ENCODE measurements around the gene UPB1. TPM values are rescaled to one million over a fixed set of nuclear protein-coding genes. Genes with fewer than 3 reads are reported as not detected.
A peak's percentile ranks its signal among the peaks of the same experiment; 100 is the strongest.

UPB1 gene
- total and polyA plus RNA-seq, 10 donors = 0.38 to 3.9 (median 1.6) TPM

DNA sequence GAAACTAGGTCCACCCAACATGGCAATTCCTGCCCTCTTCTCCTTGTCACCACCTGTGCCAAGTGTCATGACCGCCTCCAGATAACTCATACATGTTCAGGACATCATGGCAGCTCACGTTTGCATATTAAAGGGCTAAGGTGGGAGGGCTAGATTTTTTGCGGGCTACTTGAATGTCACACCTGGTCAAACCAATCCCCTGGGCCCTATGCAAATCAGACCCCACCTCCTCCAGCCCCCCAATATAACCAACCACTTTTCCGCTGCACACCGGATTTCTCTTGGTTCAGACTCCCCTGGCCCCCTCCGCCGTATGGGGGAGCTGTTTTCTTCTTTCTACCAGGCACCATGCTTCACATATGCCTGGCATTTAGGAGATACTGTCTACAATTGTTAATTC, 12.6 kb downstream of the UPB1 start:
- Histone ChIP-seq H3K36me3 (no peaks in the 10 kb centered on the region), H3K27me3 (replicated peaks in 1 of 7) (no peaks in the 10 kb centered on the region), H3K9me3 (no peaks in the 10 kb centered on the region), H3K4me3 (no peak overlapping the region), H3K4me1 (peaks cover 20 to 100% (median 55%) of the 10 kb centered on the region in 6 donors), H3K27ac (peak overlapping the region in 4 of 8 donors; percentile 64 to 86 (median 71))
- intact Hi-C loops (cut with DNase I; ENCODE audit: low total_unique reads) = loop anchor here (5.0 kb wide), 1 partner anchor 85 kb away; no protein-coding TSS in a partner anchor
- 83 to 95% (median 84%) methylated on average over 7 of the region's 7 CpGs for WGBS, 5 donors
- TF ChIP-seq POLR2AphosphoS5 (IDR thresholded peaks at IDR 0.05) = no peak
- TF ChIP-seq POLR2A (IDR thresholded peaks at IDR 0.05) = no peak
- TF ChIP-seq, protein P1, sequence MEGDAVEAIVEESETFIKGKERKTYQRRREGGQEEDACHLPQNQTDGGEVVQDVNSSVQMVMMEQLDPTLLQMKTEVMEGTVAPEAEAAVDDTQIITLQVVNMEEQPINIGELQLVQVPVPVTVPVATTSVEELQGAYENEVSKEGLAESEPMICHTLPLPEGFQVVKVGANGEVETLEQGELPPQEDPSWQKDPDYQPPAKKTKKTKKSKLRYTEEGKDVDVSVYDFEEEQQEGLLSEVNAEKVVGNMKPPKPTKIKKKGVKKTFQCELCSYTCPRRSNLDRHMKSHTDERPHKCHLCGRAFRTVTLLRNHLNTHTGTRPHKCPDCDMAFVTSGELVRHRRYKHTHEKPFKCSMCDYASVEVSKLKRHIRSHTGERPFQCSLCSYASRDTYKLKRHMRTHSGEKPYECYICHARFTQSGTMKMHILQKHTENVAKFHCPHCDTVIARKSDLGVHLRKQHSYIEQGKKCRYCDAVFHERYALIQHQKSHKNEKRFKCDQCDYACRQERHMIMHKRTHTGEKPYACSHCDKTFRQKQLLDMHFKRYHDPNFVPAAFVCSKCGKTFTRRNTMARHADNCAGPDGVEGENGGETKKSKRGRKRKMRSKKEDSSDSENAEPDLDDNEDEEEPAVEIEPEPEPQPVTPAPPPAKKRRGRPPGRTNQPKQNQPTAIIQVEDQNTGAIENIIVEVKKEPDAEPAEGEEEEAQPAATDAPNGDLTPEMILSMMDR (IDR thresholded peaks at IDR 0.05 in 8 of 11, conservative IDR thresholded peaks at IDR 0.05 in 3 of 11) = no peak
- DNase-seq = no peak

DNA sequence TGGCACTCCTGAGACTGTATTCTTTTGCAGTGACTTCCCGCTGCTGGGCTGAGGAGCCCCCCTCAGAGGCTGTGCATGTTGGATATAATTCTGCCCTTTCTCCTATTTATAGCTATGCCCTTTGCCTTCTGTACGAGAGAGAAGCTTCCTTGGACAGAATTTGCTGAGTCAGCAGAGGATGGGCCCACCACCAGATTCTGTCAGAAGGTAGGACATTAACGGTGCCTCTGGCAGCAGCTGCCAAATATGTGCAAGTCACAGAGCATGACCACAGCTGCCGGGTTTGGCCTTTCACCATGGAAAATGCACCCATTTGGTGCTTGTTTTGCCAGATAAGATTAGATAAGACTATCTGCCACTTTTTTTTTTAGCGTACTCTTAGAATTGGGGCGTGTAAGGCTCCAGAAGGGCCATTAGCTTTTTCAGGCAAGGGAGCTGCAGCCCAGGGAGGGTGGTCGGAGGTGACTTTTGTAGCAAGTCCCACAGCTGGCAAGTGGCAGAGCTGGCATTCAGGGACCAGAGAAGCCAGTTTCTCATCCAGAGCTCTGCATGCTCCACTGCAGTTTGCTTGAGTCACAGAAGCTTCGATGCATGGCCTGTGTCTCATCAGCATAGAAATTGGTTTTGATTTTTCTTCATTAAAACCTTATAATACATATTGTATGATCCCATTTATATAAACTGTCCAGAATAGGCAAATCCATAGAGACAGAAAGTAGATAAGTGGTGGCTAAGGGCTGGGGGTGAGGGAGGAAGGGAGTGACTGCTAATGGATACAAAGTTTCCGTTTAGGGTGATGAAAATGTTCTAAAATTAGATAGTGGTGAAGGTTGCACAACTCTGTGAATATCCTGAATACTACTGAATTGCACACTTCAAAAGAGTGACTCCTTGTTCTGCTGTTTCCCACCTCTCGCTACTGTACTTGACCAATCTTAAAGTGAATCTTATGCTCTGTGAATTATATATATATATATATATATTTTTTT, 15.8 kb downstream of the UPB1 start:
- Histone ChIP-seq H3K4me3 (peak overlapping the region in 1 of 8 donors; percentile 19), H3K36me3 (no peaks in the 10 kb centered on the region), H3K27me3 (replicated peaks in 1 of 7) (no peaks in the 10 kb centered on the region), H3K4me1 (peaks cover 20 to 99% (median 42%) of the 10 kb centered on the region in 6 donors), H3K27ac (peak overlapping the region in 7 of 8 donors; percentile 61 to 86 (median 81)), H3K9me3 (no peaks in the 10 kb centered on the region)
- intact Hi-C loops (cut with DNase I; ENCODE audit: low total_unique reads) = no loop called here
- TF ChIP-seq POLR2A (IDR thresholded peaks at IDR 0.05) (no peak), POLR2AphosphoS5 (IDR thresholded peaks at IDR 0.05) (peak in 2 of 3 donors; percentile 22 to 29)
- WGBS, 5 donors = 13 to 30% (median 16%) methylated on average over 10 of the region's 10 CpGs
- DNase-seq = no peak

DNA sequence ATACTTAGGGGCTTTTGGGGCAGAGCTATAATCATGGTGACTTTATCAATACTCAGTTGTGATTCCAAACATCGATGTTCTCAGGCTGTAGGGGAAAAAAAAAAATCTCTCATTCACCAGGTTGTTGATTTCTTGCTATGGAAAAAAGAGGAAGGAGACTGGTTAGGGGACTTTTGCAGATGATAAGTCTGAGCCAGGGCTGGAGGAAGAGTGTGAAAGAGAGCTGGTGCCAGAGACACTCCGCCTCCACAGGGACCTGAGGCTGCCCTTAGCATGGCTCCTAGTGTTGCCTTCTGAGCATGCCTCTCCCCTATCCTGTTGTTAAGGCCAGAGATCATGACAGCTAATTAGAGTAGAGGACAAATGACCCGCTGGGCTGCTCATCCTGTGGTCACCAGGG, 16.9 kb downstream of the UPB1 start:
- Histone ChIP-seq H3K27ac (peak overlapping the region in 7 of 8 donors; percentile 32 to 86 (median 81)), H3K4me3 (no peak overlapping the region), H3K9me3 (no peaks in the 10 kb centered on the region), H3K36me3 (no peaks in the 10 kb centered on the region), H3K4me1 (peaks cover 24 to 99% (median 39%) of the 10 kb centered on the region in 6 donors), H3K27me3 (replicated peaks in 1 of 7) (no peaks in the 10 kb centered on the region)
- 22 to 33% (median 30%) methylated on average over 3 of the region's 3 CpGs for WGBS, 5 donors
- TF ChIP-seq POLR2AphosphoS5 (IDR thresholded peaks at IDR 0.05) = no peak
- TF ChIP-seq POLR2A (IDR thresholded peaks at IDR 0.05) = no peak
- TF ChIP-seq, protein P1 (IDR thresholded peaks at IDR 0.05 in 8 of 11, conservative IDR thresholded peaks at IDR 0.05 in 3 of 11) = no peak
- no peak for DNase-seq
- intact Hi-C loops (cut with DNase I; ENCODE audit: low total_unique reads) = no loop called here

DNA sequence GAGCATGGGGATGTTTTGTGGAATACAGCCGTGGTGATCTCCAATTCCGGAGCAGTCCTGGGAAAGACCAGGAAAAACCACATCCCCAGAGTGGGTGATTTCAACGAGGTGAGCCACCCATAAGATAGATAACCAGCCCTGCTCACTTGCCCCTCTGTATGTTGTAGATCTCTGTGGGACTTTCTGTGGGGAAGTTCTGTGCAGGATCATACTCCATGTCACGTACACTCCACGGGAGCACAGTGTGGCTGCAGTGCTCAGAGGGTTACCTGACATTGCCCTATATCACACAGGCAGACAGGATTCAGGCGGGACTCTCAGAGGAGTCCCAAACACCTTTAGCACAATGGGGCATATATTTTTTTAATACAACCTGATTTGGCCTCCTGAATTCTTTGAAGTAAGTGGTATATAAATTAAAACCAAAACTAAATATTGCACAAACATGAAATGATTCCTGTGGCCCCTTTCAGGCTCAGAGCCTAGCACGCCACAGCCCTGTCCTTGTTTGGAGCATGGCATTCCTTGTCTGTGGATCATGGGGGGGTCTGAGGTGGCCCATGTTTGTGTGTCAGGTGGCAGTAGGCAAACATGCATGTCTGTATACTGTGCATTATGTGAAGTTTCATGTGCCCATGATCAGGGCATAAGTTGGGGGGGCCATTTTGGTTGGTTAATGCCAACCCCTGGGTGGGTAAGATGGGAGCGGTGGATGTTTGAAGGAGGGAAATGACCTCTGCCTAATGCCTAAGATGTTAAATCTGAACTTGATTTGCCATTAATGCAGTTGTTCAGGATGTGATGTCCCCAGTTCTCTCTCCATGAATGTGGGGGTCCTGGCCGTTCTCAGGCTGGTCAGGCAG, 18.5 kb downstream of the UPB1 start:
- Histone ChIP-seq H3K27ac (no peak overlapping the region), H3K9me3 (no peaks in the 10 kb centered on the region), H3K4me1 (peaks cover 24 to 84% (median 33%) of the 10 kb centered on the region in 6 donors), H3K36me3 (no peaks in the 10 kb centered on the region), H3K4me3 (no peak overlapping the region), H3K27me3 (replicated peaks in 1 of 7) (no peaks in the 10 kb centered on the region)
- intact Hi-C loops (cut with DNase I; ENCODE audit: low total_unique reads) = no loop called here
- no peak for TF ChIP-seq POLR2A (IDR thresholded peaks at IDR 0.05)
- TF ChIP-seq POLR2AphosphoS5 (IDR thresholded peaks at IDR 0.05) = no peak
- TF ChIP-seq, protein P1 (IDR thresholded peaks at IDR 0.05 in 8 of 11, conservative IDR thresholded peaks at IDR 0.05 in 3 of 11) = no peak
- WGBS, 5 donors = 86 to 94% (median 89%) methylated on average over 8 to 9 of the region's 9 CpGs
- DNase-seq = no peak

Data from spleen (tissue), 11 donors.